ENCODE data around the gene SZT2. TPM values are rescaled to one million over a fixed set of nuclear protein-coding genes. Genes with fewer than 3 reads are reported as not detected.

The SZT2 gene
- total RNA-seq, 1 experiment from 2014 or later: 28.4 TPM

DNA sequence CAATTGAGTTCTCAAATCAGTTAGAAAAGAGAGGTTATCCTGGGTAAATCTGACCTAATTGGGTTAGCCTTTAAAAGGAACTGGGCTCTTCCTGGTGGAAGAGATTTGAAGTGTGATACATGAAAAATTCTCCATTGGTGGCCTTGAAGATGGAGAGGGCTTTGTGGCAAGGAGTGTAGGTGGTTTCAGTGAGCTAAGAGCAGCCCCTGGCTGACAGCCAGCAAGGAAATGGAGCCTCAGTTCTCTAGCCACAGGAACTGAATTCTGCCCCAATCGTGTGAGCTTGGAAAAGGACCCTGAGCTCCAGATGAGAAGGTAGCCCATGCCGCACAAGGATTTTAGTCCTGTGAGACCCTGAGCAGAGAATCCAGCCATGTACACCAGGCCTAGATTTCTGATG lies 76.7 kb downstream of the SZT2 start:
- Mint-ChIP-seq H3K4me1 (no peaks in the 10 kb centered on the region), H3K27ac (no peak overlapping the region), H3K27me3 (ENCODE audit: low read depth) (peaks cover 11% of the 10 kb centered on the region), H3K36me3 (no peaks in the 10 kb centered on the region), H3K9me3 (peaks cover 4% of the 10 kb centered on the region; the same call in 1 of the 2 replicates), H3K4me3 (no peak overlapping the region)
- ATAC-seq (no peak), DNase-seq (ENCODE audit: low spot score) (no peak)
- ChIA-PET POLR2A (no interaction called here), CTCF (no interaction called here)
- TF ChIP-seq JAZF1 (CRISPR knock-in tag; IDR thresholded peaks at IDR 0.05): no peak
- TF ChIP-seq GRHL2 (CRISPR knock-in tag; IDR thresholded peaks at IDR 0.05; ENCODE audit: insufficient replicate concordance, severe bottlenecking): no peak
- TF ChIP-seq, protein P1, sequence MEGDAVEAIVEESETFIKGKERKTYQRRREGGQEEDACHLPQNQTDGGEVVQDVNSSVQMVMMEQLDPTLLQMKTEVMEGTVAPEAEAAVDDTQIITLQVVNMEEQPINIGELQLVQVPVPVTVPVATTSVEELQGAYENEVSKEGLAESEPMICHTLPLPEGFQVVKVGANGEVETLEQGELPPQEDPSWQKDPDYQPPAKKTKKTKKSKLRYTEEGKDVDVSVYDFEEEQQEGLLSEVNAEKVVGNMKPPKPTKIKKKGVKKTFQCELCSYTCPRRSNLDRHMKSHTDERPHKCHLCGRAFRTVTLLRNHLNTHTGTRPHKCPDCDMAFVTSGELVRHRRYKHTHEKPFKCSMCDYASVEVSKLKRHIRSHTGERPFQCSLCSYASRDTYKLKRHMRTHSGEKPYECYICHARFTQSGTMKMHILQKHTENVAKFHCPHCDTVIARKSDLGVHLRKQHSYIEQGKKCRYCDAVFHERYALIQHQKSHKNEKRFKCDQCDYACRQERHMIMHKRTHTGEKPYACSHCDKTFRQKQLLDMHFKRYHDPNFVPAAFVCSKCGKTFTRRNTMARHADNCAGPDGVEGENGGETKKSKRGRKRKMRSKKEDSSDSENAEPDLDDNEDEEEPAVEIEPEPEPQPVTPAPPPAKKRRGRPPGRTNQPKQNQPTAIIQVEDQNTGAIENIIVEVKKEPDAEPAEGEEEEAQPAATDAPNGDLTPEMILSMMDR (IDR thresholded peaks at IDR 0.05): no peak
- TF ChIP-seq ZNF121 (CRISPR knock-in tag; IDR thresholded peaks at IDR 0.05): no peak

DNA sequence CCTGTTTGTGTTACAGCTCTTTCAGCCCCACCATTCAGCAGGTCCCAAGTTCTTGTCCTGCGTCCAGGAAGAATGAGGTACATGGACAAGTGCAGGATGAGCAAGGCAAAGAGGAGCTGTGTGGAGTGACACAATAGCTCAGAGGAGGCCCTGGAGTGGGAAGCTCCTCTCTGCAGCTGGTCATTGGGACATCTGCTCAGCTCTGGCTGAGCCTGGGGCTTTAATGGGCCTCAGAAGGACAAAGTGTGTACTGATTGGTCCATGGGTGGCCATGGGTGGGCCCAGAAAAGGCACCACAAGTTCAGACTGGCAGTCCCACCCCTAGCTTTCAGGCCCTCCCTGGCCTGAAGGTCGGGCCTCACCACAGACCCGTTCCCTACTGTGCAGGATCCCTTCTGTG lies 78.7 kb downstream of the SZT2 start:
- POLR2A ChIA-PET: no interaction called here
- H3K9me3 Mint-ChIP-seq: no peaks in the 10 kb centered on the region
- H3K4me3 Mint-ChIP-seq: no peak overlapping the region
- CTCF ChIA-PET: no interaction called here
- ATAC-seq (no peak), DNase-seq (ENCODE audit: low spot score) (no peak)
- no peaks in the 10 kb centered on the region for H3K36me3 Mint-ChIP-seq
- TF ChIP-seq ZNF512 (CRISPR knock-in tag; IDR thresholded peaks at IDR 0.05; ENCODE audit: borderline replicate concordance) (no peak), ATF2 (CRISPR knock-in tag; IDR thresholded peaks at IDR 0.05; ENCODE audit: borderline replicate concordance, low read depth) (no peak)
- H3K27ac Mint-ChIP-seq: no peak overlapping the region
- peaks cover 11% of the 10 kb centered on the region for H3K4me1 Mint-ChIP-seq
- peaks cover 15% of the 10 kb centered on the region; the same call in 1 of the 2 replicates for H3K27me3 Mint-ChIP-seq (ENCODE audit: low read depth)

GRCh38 chr1:43469932-43470331 lies 80.2 kb downstream of the SZT2 start:
- no peak for DNase-seq (ENCODE audit: low spot score)
- Mint-ChIP-seq H3K9me3 (no peaks in the 10 kb centered on the region), H3K36me3 (no peaks in the 10 kb centered on the region), H3K4me1 (peaks cover 11% of the 10 kb centered on the region), H3K4me3 (no peak overlapping the region), H3K27ac (no peak overlapping the region), H3K27me3 (ENCODE audit: low read depth) (peaks cover 15% of the 10 kb centered on the region; the same call in 1 of the 2 replicates)
- CTCF ChIA-PET: no interaction called here
- POLR2A ChIA-PET: no interaction called here
- ATAC-seq: no peak
- TF ChIP-seq TEAD4 (CRISPR knock-in tag; IDR thresholded peaks at IDR 0.05) (no peak), ZNF396 (CRISPR knock-in tag; IDR thresholded peaks at IDR 0.05; ENCODE audit: borderline replicate concordance) (no peak), NR2C2 (CRISPR knock-in tag; IDR thresholded peaks at IDR 0.05) (no peak), JAZF1 (CRISPR knock-in tag; IDR thresholded peaks at IDR 0.05) (no peak), HMGA2 (CRISPR knock-in tag; IDR thresholded peaks at IDR 0.05) (no peak), NFYB (CRISPR knock-in tag; conservative IDR thresholded peaks at IDR 0.05; ENCODE audit: low read depth) (no peak), HMGXB4 (CRISPR knock-in tag; IDR thresholded peaks at IDR 0.05) (no peak), FOXK1 (CRISPR knock-in tag; IDR thresholded peaks at IDR 0.05) (no peak), OVOL2 (CRISPR knock-in tag; IDR thresholded peaks at IDR 0.05; ENCODE audit: borderline replicate concordance) (no peak), ZNF425 (CRISPR knock-in tag; conservative IDR thresholded peaks at IDR 0.05) (no peak), RELA (CRISPR knock-in tag; IDR thresholded peaks at IDR 0.05; ENCODE audit: borderline replicate concordance) (no peak), NFE2L1 (CRISPR knock-in tag; IDR thresholded peaks at IDR 0.05) (no peak)
- TF ChIP-seq, protein P1 (IDR thresholded peaks at IDR 0.05): no peak
- TF ChIP-seq, protein P2, sequence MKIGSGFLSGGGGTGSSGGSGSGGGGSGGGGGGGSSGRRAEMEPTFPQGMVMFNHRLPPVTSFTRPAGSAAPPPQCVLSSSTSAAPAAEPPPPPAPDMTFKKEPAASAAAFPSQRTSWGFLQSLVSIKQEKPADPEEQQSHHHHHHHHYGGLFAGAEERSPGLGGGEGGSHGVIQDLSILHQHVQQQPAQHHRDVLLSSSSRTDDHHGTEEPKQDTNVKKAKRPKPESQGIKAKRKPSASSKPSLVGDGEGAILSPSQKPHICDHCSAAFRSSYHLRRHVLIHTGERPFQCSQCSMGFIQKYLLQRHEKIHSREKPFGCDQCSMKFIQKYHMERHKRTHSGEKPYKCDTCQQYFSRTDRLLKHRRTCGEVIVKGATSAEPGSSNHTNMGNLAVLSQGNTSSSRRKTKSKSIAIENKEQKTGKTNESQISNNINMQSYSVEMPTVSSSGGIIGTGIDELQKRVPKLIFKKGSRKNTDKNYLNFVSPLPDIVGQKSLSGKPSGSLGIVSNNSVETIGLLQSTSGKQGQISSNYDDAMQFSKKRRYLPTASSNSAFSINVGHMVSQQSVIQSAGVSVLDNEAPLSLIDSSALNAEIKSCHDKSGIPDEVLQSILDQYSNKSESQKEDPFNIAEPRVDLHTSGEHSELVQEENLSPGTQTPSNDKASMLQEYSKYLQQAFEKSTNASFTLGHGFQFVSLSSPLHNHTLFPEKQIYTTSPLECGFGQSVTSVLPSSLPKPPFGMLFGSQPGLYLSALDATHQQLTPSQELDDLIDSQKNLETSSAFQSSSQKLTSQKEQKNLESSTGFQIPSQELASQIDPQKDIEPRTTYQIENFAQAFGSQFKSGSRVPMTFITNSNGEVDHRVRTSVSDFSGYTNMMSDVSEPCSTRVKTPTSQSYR (CRISPR knock-in tag; IDR thresholded peaks at IDR 0.05): no peak

Measured in WTC11 (cell line).